Adipose tissue (tissue), 3 donors: ENCODE measurements around the gene PIGL. TPM values are rescaled to one million over a fixed set of nuclear protein-coding genes. Genes with fewer than 3 reads are reported as not detected.
"Not testable (repeated sequence)": the region's sequence is repeated elsewhere in the genome, so short reads cannot be mapped to it uniquely, and the experiment has no call there.

Source experiments
- H3K27ac ChIP-seq: one replicate; pipeline ENCODE4 v1.5.1; 2013; ENCODE audit warnings: low read depth, low read length
- WGBS, 3 donors: extraction: QIAGEN DNeasy Blood & Tissue Kit; methylation state at CpG; one replicate each; pipeline ENCODE4 v1.1.7; 2013; 5-methylcytosine and 5-hydroxymethylcytosine counted together
- polyA plus RNA-seq, 3 donors: library from polyadenylated mRNA; stranded (reverse); fragments of 200-250 nt; gene quantifications; one replicate each; pipeline ENCODE4 v1.2.3, GENCODE V29; 2013
- donor health status: healthy with polysubstance abuse.
- donor health status: Bipolar disorder and iron deficiency.
- donor health status: healthy.

The PIGL gene
- polyA plus RNA-seq, 3 donors, result 11.5 to 22.6 (median 18.7) TPM

- 0 to 1% (median 0%) methylated on average over 70 to 82 of the region's 82 CpGs for WGBS, 3 donors
- peak within 1 kb of the TSS; percentile 34 for H3K27ac ChIP-seq
These were observed 1.6 kb upstream of the PIGL start, which contains the start of gene NCOR1 for GRCh38 chr17:16215273-16215964. Gene NCOR1, minus strand, starts transcription at chr17:16215534. Its CDS starts 20,965 bp downstream, at chr17:16194569.

DNA sequence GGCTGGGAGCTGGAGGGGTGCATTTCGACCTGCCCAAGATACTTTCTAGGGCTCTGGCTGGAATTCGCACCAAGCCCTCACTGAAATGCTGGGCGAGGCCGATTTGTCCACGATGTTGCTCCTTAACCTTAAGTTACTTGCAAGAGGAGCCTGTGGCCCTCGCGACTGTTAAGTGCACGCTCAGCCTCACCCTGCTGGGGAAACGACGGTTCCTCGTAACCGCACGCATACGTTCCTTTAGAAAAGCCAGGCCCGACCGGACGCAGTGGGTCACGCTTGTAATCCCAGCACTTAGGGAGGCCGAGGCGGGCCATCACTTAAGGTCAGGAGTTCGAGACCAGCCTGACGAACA is 1.1 kb upstream of the PIGL start:
- H3K27ac ChIP-seq, result no peak overlapping the region
- WGBS, 3 donors, result 15 to 29% (median 17%) methylated on average over 22 of the region's 22 CpGs

GRCh38 chr17:16216341-16217001 is 539 bp upstream of the PIGL start:
- 70 to 74% (median 73%) methylated on average over 38 of the region's 38 CpGs for WGBS, 3 donors
- H3K27ac ChIP-seq, result not testable (repeated sequence)

- WGBS, 3 donors, result 89 to 99% (median 92%) methylated on average over 3 of the region's 3 CpGs
- no peak overlapping the region for H3K27ac ChIP-seq
These were observed 5.4 kb downstream of the PIGL start for GRCh38 chr17:16222406-16222805.

GRCh38 chr17:16229912-16230561 is 13.0 kb downstream of the PIGL start:
- WGBS, 3 donors, result 89 to 92% (median 90%) methylated on average over 8 of the region's 8 CpGs
- not testable (repeated sequence) for H3K27ac ChIP-seq

DNA sequence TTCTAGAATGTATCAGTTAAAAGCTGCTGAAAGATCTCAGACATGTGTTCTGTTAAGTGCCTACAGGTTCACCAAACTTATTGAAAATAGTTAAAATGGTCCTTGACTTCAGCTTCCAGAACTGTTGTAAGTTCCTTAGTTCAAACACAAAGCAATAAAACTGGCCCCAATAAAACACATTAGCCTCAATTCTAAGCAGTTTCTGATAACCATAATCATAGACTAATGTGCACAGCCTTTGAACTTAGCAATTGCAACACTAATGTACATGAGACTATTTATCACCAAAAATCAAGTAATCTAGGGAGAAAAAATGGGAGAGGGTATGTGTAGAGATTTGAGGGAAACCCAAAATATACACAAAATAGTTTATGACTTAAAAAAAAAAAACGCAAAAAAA is 15.4 kb downstream of the PIGL start:
- WGBS, 3 donors, result 90 to 96% (median 96%) methylated on average over 1 of the region's 1 CpG
- H3K27ac ChIP-seq, result no peak overlapping the region

- WGBS, 3 donors, result 97 to 99% (median 99%) methylated on average over 3 of the region's 3 CpGs
- no peak overlapping the region for H3K27ac ChIP-seq
These were observed 22.9 kb downstream of the PIGL start for GRCh38 chr17:16239931-16240330.

- H3K27ac ChIP-seq, result no peak overlapping the region
These were observed 24.9 kb downstream of the PIGL start for GRCh38 chr17:16241906-16242399.

- WGBS, 3 donors, result 75 to 92% (median 76%) methylated on average over 5 of the region's 5 CpGs
- H3K27ac ChIP-seq, result no peak overlapping the region
These were observed 26.4 kb downstream of the PIGL start for GRCh38 chr17:16243385-16243784.

- H3K27ac ChIP-seq, result no peak overlapping the region
- 80 to 85% (median 80%) methylated on average over 9 of the region's 9 CpGs for WGBS, 3 donors
These were observed 27.0 kb downstream of the PIGL start for GRCh38 chr17:16243801-16244567.

GRCh38 chr17:16247586-16247984 is 30.6 kb downstream of the PIGL start:
- WGBS, 3 donors, result 78 to 97% (median 92%) methylated on average over 7 of the region's 7 CpGs
- H3K27ac ChIP-seq, result no peak overlapping the region

DNA sequence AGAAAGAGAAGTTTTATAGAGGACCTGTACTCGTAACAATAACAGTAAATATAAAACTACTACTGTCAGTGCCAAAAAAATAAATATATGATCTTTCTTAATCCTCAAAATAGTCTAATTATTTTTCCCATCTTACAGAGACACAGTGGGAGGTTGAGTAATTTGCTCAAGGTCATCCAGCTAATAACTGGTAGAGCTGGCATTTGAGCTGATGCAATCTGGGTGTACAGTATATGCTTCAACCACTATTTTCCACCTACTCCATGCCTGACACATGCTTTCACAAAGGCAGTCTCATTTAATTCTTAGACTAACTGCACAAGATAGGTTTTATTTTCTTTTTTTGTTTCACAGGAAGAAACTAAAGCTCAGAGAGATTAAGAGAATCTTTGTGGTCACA is 33.6 kb downstream of the PIGL start:
- no peak overlapping the region for H3K27ac ChIP-seq
- 69 to 85% (median 76%) methylated on average over 1 of the region's 1 CpG for WGBS, 3 donors

DNA sequence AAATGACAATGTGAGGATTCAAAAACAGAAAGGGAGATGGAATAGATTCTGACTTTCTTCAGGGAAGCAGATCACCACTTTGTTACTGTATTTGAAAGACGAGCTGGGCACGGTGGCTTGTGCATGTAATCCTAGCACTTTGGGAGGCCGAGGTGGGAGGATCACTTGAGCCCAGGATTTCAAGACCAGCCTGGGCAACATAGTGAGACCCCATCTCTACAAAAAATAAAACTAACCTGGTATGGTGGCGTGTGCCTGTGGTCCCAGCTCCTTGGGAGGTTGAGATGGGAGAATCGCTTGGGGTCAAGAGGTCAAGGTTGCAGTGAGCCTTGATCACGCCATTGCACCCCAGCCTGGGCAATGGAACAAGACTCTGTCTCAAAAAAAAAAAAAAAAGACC is 34.0 kb downstream of the PIGL start:
- WGBS, 3 donors, result 73 to 95% (median 94%) methylated on average over 6 of the region's 6 CpGs
- H3K27ac ChIP-seq, result no peak overlapping the region

- WGBS, 3 donors, result 60 to 91% (median 85%) methylated on average over 1 of the region's 1 CpG
- H3K27ac ChIP-seq, result no peak overlapping the region
These were observed 34.5 kb downstream of the PIGL start for GRCh38 chr17:16251556-16251955.

DNA sequence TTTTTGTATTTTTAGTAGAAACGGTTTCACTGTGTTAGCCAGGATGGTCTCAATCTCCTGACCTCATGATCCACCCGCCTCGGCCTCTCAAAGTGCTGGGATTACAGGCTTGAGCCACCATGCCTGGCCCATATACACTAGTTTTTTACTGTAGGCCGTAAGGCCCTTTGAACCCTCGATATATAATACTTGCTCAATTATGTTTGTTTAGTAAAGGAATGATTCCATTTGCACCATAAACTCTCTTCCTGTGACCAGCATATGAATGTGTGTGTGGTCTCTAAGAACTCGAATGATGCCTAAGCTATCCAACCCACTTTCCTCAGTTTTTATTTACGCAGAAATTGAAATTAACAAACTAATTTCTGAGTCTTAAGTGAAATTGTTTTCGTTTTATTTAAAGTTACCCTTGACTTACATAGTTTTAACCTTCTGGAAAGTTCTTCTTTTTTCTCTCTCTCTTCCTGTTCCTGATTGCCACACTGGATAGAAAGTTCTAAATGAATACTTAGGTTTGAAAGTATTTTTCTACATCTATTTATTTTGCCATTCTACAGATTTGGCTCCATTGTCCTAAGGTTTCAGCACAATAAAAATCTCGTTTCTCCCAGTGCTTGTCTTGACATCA is 37.9 kb downstream of the PIGL start:
- WGBS, 3 donors, result 73 to 75% (median 74%) methylated on average over 9 of the region's 9 CpGs
- H3K27ac ChIP-seq, result no peak overlapping the region

GRCh38 chr17:16255481-16255921 is 38.5 kb downstream of the PIGL start:
- WGBS, 3 donors, result 18 to 47% (median 47%) methylated on average over 4 of the region's 4 CpGs
- H3K27ac ChIP-seq, result no peak overlapping the region

GRCh38 chr17:16258901-16259300 is 41.9 kb downstream of the PIGL start:
- no peak overlapping the region for H3K27ac ChIP-seq
- 48 to 100% (median 60%) methylated on average over 1 of the region's 1 CpG for WGBS, 3 donors

DNA sequence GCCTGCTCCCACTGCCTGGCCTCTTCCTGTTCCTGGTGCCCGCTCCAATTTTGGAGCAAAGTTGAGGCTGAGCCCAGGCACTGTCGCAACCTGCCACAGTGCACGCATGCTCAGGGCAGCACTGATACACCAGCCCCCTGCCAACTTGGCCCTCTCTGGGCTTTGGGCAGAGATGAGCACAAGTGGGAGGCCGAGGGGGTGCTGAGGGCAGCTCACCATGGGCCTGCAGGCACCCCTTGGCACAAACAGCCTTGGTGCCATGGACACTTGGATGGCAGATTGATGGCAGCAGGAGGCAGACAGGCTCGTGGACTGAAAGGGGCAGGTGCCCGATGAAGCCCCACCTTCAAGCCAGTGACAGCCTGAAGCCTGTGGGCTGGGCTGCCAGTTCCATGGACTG is 42.9 kb downstream of the PIGL start:
- WGBS, 3 donors, result 76 to 96% (median 80%) methylated on average over 6 of the region's 6 CpGs
- no peak overlapping the region for H3K27ac ChIP-seq
